Stimulated activated CD8-positive, alpha-beta memory T cell treated with anti-CD3 and anti-CD28 coated beads, Interleukin-4, amount 100 ng/mL, for 48 hours (primary cell): Measurements from ENCODE around the gene FAM227B.
"Not testable (repeated sequence)": the region's sequence is repeated elsewhere in the genome, so short reads cannot be mapped to it uniquely, and the experiment has no call there.

Source experiments
- DNase-seq: peaks from one replicate; pipeline ENCODE4 v3.0.0-alpha.2; 2020

Gene FAM227B

DNA sequence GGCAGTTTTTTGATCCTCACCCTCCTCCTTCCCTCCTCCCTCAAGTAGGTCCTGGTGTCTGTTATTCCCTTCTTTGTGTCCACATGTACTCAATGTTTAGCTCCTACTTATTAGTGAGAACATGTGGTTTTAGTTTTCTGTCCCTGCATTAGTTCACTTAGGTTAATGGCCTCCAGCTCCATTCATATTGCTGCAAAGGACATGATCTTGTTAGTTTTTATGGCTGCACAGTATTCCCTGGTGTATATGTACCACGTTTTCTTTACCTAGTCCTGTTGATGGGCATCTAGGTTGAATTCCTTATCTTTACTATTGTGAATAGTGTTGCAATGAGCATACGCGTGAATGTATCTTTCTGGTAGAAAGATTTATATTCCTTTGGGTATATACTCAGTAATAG, 259.2 kb downstream of the FAM227B start:
- DNase-seq: no peak

DNA sequence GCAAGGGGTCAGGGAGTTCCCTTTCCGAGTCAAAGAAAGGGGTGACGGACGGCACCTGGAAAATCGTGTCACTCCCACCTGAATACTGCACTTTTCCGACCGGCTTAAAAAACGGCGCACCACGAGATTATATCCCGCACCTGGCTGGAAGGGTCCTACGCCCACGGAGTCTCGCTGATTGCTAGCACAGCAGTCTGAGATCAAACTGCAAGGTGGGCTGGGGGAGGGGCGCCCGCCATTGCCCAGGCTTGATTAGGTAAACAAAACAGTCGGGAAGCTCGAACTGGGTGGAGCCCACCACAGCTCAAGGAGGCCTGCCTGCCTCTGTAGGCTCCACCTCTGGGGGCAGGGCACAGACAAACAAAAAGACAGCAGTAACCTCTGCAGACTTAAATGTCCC, 266.2 kb downstream of the FAM227B start:
- not testable (repeated sequence) for DNase-seq

DNA sequence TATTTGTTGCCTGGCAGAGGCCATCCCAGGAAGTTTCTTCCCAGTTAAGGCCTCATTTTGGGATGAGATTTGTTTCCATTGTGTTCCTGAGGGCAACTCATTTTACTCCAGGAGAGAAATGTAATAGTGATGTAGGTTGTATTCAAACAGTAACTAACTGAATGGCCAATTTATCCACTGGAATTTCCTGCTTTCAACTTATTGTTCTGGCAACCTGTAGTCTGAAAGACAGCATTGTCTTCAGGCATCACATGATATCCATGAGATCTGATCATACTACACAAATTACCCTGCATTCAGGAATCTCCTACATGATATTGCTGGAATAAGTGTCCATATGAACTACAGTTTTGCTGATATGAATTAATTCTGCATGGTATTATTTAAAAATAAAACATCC, 277.1 kb downstream of the FAM227B start:
- DNase-seq: no peak

DNA sequence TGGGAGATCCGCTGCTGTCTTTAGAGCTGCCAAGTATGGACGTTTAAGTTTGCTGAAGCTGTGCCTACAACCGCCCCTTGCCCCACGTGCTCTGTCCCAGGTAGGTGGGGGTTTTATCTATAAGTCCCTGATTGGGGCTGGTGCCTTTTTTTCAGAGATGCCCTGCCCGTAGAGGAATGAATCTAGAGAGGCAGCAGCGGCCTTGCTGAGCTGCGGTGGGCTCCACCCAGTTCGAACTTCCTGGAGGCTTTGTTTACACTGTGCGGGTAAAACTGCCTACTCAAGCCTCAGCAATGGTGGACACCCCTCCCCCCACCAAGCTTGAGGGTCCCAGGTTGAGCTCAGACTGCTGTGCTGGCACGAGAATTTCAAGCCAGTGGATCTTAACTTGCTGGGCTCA, 281.0 kb downstream of the FAM227B start:
- DNase-seq: no peak

DNA sequence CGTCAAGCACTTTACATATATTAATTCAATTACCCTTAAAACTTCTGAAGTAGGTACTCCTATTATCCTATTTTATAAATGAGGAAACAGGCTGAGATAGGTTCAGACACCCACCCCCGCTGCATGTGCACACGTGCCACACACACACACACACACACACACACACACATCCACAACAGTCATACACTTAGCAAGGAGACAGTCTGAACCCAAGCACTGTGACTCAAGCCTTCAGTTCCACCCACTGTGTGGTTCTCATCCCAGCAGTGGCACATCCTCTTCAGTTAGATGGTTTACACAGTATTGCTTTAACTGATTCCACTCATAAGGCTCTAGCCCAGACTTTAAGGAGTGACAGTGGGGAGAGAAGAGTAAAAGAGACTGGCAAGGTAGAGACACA, 288.7 kb downstream of the FAM227B start:
- no peak for DNase-seq

DNA sequence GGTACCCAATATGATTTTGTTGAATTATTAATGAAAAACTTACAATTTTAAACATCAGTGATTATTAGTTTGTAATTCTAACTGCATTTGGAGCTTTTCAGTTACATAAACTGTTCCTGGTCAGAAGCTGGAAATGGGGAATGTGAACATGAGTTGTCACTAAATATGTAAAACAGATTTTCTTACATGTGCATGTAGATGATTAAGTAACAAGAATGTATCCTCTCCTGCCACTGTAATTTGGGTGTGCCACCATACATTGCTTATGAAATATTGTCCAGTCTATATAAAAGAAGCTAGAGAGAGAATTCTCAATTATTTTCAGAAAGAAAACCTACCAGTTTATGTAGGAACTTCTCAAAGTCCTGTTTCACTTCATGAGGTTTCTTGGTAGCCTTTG, 289.2 kb downstream of the FAM227B start:
- no peak for DNase-seq

DNA sequence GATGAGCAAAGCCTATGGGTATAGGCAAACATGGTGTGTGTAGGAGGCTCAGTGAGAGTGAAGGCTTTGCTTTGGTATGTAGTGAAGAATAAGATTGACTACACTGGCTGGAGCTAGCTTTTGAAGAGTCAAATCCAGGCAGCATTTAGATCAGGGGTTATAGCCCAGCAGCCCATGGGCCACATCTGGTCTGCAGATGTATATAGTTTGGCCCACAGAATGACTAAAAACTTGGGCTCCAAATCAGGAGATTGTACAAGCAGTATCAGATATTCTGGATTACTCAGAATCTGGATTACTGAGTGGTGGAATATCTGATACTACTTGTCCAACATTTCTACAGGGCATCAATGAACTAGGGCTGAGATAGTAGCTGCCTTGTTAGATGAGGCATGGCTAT, 290.5 kb downstream of the FAM227B start:
- no peak for DNase-seq

DNA sequence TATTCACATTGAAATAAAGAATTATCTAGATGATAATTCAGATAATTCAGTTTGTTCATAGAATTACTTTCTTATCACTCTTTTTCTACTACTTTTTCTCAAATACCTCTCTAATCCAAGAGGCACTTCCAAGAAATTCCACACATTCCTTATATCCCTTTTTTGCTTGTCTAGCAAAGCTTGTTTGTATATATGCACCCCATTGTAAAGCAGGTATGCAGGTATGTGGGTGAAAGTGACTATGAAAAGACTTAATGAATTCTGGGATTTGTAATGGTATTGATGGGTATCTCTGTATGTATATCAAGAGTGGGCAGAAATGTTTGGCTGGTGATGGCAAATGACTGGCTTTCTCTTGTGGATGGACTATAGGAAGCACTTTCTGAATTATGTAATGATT, 291.7 kb downstream of the FAM227B start:
- DNase-seq: no peak

DNA sequence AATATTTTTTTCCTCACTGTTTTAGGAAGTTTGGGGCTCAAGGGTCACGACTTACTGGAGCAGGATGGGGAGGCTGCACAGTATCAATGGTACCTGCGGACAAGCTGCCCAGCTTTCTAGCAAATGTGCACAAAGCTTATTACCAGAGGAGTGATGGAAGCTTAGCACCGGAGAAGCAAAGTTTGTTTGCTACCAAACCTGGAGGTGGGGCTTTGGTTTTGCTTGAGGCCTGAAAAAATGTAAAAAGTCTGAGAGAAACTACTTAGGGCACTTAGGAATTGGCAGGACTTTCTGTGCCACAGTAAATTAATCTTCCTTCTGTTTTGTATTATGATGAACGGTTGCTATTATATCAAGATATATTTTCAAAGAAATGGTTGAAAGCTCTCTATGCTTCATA, 292.7 kb downstream of the FAM227B start:
- no peak for DNase-seq

DNA sequence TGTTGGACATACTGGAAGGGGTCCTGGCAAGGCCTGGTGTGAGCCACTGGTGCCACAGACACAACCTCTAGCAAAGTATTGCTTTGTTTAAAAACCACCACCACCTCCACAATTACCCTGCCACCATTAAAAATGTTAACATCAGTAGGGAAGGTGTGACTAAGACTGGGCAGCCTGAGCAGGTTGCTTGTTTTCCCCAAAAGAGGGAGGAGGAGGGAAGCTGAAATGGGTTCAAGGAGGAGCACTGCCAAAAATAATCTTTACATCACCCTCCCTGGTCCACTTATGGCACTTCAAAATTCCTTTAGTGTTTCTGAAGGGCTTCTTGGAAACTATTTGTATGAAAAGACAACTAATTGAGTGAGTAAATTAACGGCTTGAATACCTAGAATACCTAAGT, 297.4 kb downstream of the FAM227B start:
- DNase-seq: no peak

DNA sequence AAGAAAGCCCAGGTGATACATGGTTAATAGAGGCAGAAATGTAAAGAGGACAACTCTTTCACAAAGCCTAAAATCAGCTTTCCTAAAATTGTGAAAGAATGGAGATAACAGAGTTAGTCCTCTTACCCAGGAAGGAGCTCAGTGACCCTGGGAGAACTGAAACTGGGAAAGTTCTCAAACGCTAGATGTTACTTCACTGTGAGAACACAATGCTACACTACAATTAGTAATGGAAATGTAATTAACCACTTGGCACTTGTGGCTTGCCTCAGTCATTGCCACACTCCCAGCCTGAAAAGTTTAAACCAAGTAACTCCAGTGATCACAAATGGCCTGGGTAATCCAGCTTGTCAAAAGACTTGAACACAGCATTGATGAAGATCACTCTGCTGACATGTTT, 300.3 kb downstream of the FAM227B start:
- no peak for DNase-seq

DNA sequence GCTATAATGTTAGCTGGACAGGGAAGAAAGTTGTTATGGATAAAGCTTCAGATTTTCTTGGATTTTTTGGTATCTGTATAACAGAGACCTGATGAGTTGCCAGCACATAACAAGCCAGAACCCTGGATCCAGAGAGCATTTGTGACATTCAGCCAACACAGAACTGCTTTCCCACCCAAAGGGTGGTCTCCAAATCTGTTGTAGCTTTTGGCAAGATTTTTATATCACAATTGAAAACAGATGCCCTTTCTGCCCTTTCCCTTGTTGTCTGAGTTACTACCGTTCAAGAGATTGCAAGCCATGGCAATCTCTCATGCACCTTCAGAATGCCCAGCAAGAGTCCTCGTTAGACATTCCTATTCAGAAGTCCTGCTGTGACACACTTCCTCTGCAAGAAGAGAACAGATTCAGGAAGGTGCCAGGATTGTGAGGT, 305.2 kb downstream of the FAM227B start:
- DNase-seq: no peak

DNA sequence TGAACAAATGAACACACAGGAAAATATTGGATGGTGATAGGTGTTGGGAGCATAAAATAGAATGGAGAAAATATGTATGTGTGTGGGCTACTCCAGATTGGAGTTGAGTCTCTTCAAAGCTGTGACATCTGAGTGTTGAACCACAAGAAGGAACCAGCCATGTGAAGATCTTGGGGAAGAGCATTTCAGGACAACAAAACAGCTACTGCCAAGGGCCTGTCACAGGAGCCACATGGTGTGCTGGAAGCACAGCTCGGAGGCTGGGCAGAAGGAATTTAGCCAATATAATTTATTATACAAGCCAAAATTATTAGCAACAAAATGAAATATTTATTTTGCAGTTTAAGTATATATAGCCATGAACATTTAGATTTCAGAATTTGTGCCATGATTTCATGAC, 305.9 kb downstream of the FAM227B start:
- no peak for DNase-seq

DNA sequence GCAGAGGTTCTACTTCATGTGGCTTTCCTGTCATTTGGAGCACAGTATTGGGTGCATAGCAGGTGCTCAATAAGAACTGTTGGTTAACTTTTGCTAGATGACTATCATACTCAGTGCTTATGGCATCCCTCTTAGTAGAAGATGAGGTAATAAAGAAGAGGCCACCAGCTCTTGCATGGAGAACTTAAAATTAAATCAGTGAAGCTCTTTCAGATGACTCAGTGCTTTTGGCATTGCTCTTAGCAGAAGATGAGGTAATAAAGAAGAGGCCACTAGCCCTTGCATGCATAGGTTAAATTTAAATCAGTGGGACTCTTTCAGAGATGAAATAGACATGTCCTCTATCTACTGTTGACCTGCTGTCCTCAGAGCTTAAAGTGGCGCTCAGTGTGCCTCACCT, 307.0 kb downstream of the FAM227B start:
- no peak for DNase-seq

DNA sequence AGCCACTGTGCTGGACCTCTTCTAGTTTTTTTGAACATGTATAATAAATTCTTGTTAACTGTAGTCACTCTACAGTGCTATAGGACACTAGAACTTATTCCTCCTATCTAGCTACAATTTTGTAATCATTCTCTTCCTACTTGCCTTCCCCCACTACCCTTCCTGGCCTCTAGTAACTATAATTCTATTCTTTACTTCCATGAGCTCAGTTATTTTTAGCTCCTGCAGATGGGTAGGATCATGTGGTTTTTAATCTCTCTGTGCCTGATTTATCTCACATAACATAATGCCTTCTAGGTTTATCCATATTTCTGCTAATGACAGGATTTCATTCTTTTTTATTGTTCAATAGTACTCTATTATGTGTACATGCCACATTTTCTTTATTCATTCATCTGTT, 310.7 kb downstream of the FAM227B start:
- DNase-seq: no peak

DNA sequence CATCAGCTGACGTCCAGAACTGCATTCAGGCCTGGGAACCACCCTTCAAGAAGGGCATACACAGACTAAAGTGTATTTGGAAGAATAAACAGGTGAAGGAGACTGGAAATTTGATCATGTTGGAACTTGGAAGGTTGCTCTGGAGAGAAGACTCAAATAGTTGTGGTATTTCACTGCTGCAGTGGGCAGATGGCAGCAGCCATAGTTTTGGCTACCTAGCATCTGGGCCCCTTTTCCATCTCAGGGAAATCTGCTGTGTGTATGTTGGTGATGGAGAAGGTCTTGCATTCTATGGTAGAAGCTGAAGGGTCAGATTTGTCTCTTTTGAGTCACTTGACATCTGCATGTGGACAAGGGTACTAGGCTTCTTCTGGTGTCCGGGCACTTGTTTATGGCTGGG, 311.9 kb downstream of the FAM227B start:
- no peak for DNase-seq

DNA sequence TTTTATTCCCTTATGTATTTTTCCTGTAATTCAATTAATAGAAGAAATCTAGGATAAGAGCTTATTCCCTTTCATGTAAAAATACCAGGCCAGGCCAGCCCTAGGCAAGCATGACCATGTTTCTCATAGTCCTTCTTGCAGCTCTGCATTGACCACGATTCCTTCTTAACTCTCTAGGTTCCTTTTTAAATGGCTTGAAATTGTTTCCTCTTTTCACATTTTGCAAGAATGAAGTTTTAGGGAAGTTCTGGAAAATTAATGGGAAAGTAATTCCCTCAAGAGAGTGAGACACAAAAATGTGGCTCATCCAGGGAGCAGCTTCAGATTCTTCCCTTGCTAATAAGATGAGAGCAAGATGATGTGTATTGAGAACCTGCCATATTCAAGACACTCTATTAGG, 314.1 kb downstream of the FAM227B start:
- DNase-seq: no peak

DNA sequence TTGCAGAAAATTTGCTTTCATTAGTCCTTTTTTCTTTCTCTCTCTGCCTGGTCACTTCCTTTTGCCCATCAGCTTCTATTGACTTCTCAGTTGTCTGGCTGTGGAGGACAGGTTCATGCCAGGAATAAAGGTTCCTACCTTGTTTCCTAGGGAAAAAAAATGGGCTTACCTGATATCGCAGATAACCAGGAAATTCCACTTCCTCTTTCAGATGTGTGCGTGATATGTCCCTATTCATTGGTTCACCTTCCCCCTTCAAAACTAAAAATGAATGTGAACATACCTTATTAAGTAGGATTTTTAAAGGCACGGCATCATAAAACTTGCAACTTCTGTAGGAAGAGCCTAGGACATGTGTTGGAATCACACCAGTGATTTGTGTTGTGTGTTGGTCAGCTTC, 317.6 kb downstream of the FAM227B start:
- DNase-seq: no peak

DNA sequence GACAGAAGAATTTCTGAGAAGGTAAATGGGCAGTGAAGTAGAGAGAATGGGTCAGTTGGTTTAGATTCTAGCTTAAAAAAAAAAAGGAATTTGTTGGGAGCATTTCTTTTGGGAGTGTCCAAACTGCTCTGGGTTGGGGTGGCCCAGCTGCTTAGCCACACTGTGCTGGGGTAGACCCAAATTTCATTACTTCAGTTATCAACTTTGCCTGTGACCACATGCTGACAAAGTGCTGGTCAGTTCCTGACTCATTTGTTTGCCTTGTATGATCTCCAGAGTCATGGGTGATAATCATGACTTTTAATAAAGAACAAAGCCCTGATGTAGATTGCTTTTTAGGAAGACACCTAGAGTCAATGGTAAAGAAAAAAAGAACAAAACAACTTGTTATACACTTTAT, 319.1 kb downstream of the FAM227B start:
- DNase-seq: no peak

DNA sequence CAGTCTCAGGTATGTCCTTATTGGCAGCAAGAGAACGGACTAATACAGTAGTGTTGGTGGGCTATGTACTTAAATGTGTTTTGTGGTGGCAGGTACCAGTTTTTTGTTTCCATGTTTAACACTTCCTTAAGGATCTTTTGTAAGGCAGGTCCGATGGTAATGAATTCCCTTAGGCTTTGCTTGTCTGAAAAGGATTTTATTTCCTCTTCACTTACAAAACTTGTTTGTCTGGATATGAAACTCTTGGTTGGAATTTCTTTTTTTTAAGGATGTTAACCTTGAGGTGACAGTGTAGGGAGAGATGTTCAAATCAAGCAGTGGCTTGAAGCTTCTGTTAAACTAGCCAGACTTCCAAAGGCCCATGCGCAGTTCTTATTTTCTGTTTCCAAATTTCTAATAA, 319.8 kb downstream of the FAM227B start:
- DNase-seq: no peak

DNA sequence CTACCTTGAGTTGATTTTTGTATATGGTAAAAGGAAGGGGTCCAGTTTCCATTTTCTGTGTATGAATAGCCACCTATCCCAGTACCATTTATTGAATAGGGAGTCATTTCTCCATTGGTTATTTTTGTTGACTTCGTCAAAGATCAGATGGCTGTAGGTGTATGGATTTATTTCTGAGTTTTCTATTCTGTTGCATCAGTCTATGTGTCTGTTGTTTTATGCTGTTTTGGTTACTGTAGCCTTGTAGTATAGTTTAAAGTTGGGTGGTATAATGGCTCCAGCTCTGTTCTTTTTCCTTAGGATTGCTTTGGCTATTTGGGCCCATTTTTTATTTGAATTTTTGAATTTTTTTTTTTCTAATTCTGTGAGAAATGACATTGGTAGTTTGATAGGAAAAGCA, 323.0 kb downstream of the FAM227B start:
- no peak for DNase-seq

DNA sequence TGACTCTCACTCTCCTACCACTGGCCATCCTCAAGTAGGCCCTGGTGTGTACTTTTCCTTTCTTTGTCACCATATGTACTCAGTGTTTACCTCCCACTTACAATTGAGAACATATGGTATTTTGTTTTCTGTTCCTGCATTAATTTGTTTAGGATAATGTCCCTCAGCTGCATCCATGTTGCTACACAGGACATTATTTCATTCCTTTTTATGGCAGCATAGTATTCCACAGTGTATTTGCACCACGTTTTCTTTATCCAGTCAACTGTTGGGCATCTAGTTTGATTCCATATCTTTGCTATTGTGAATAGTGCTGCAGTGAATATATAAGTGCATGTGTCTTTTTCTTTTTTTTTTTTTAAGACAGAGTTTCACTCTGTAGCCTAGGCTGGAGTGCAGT, 324.4 kb downstream of the FAM227B start:
- no peak for DNase-seq

DNA sequence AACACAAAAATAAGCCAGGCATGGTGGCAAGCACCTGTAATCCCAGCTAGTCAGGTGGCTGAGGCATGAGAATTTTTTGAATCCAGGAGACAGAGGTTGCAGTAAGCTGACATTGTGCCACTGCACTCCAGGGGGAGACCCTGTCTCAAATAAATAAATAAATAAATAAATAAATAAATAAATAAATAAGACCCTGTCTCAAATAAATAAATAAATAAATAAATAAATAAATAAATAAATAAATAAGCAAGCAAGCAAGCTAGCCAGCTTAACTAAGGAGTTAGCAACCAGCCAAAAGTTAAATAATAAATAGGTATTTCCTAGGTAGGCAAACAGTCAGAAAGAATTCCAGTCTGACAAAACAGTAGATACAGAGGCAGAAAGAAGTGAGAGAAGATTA, 326.7 kb downstream of the FAM227B start:
- DNase-seq: no peak

DNA sequence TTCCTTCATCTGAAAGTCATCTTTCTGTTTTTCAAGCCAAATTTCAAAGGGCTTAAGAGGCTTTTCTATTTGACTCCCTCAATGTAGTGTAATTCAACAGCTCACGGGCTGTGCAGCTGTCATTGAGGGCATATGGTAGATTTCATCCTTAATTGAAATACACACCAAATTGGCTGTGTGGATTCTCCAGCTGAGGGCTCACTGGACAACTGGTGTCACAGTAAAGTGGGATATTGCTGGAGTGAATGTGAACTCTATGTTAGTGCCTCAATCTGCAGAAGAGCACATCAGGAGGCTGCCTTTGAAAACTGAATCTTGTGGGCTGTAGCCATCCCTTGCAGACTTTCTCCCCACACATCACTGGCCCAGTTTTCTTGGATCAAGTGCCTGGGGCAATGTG, 330.4 kb downstream of the FAM227B start:
- no peak for DNase-seq

DNA sequence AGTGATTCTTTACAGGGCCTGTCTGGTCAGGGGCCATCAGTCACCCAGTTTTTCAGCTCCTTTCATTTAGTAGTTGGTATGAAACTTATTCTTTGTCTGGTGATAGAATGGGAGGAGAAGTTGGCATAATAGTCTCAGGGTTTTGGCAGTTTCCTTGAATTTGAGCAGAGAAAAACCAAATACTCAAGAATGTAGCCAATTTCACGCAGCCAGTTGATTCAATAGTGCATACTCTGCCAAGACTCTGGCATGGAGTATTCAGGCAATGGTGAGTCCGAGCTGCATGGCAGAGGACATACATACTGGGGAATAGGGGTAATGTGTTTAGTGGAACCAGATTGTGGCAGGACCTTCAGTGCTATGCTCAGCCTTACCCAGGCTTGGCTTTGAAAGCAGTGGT, 332.2 kb downstream of the FAM227B start:
- DNase-seq: no peak

DNA sequence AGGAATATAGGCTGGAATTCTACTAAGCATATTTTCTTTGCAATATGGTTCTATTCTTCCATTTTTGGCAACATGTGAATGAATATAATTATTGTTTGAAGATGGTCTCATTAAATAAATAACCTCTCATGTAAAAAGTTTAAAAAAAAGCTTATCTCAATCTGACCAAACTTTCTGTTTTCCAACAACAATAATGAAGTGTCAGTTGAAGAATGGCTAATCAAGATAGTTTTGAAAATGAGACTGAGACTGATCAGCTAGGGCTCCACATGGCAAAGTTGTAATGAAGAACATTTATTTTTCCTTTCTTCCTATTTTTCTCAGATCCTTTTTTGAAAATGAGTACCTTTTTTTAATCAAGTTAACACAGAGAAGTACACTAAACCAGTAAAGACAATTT, 333.1 kb downstream of the FAM227B start:
- DNase-seq: no peak
